Mesothelial cell of epicardium (in vitro differentiated cells): ENCODE measurements around the gene EXOSC1. TPM values are rescaled to one million over a fixed set of nuclear protein-coding genes. Genes with fewer than 3 reads are reported as not detected.

Experiments
- DNase-seq, 2 experiments: peaks; one replicate each; pipeline ENCODE4 v3.0.0; 2021; ENCODE audit warnings: low spot score in 2 of 2; ENCODE audit not compliant: unreplicated experiment in 2 of 2
- H3K27ac Mint-ChIP-seq: 2 replicates; pipeline ENCODE4 v1.8.0; 2021; ENCODE audit warnings: mixed read lengths
- H3K27me3 Mint-ChIP-seq: 2 replicates; pipeline ENCODE4 v1.8.0; 2021; ENCODE audit warnings: low read depth, mixed read lengths
- H3K36me3 Mint-ChIP-seq: 2 replicates; pipeline ENCODE4 v1.8.0; 2021; ENCODE audit warnings: mixed read lengths
- H3K4me1 Mint-ChIP-seq: 2 replicates; pipeline ENCODE4 v1.8.0; 2021; ENCODE audit warnings: mixed read lengths
- H3K4me3 Mint-ChIP-seq: 2 replicates; pipeline ENCODE4 v1.8.0; 2021; ENCODE audit warnings: mild to moderate bottlenecking, moderate library complexity, mixed read lengths
- H3K9me3 Mint-ChIP-seq: 2 replicates; pipeline ENCODE4 v1.8.0; 2021; ENCODE audit warnings: mixed read lengths
- CTCF ChIP-seq: fragments of 200-600 bp; sonication (generic); IDR thresholded peaks from one replicate; pipeline ENCODE4 v1.5.0; 2021; ENCODE audit warnings: antibody characterized with exemption; ENCODE audit not compliant: unreplicated experiment
- total RNA-seq: library from RNA; stranded (reverse); gene quantifications from 3 replicates; pipeline ENCODE4 v1.2.1, GENCODE V29; 2021

Gene EXOSC1
- total RNA-seq, 1 donor from 2014 or later = 28.2 TPM

DNA sequence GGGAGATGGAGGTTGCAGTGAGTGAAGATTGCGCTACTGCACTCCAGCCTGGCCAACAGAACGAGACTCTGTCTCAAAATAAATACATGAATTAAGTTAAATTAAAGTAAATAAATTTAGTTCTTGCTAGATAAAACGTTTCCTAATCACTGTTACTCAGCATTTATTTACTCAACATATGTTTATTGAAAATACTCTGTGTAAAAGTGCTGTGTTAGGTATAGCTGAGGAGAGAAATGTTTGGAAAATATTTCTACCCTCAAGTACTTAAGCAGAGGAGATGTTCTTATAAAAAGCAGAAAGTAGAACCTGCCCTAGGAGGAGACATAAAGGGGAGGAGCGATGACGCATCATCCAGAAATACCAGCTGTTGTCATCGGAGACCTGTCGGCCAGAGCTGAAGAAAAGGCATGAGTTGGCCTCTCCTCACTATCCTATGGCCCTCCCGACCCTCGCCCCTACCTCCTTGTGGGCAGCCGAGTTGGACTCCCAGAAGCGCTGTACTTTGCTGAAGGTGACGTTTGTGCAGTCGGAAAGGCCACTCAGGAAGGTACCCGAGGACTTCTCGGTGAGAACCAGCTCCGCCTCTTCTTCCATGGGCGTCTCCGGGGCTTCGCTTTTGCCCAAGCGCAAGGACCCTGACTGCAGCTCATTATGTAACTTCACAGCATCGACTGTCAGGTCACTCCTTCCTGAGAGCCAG lies 45.8 kb downstream of the EXOSC1 start:
- DNase-seq = peak in 1 of 2 experiments; percentile 42
- peak overlapping the region; percentile 91 for H3K4me3 Mint-ChIP-seq
- no peaks in the 10 kb centered on the region for H3K27me3 Mint-ChIP-seq
- H3K9me3 Mint-ChIP-seq = no peaks in the 10 kb centered on the region
- H3K27ac Mint-ChIP-seq = peak overlapping the region; percentile 93
- peaks cover 15% of the 10 kb centered on the region for H3K4me1 Mint-ChIP-seq
- TF ChIP-seq CTCF = no peak
- peaks cover 7% of the 10 kb centered on the region for H3K36me3 Mint-ChIP-seq

DNA sequence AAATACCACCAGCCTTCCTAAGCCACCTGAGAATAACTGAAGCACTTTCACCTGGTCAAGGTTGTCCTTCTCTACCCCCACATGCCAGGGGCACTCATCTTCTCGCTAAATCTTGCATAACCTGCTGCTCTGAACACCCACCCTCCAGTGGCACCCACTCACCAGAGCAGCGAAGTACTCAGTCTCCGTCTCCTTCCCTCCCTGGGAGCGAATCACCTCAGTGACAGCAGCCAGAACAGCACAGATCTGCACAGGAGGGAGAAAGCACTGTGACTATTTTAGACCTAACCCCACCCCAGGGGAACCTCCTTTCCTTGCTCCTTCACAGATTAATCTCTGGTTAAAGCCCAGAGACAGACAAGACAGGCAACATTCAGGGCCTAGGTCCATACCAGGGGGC lies 49.8 kb downstream of the EXOSC1 start:
- DNase-seq = no peak
- no peak overlapping the region for H3K4me3 Mint-ChIP-seq
- peaks cover 11% of the 10 kb centered on the region for H3K4me1 Mint-ChIP-seq
- no peak overlapping the region for H3K27ac Mint-ChIP-seq
- no peak for TF ChIP-seq CTCF
- H3K27me3 Mint-ChIP-seq = no peaks in the 10 kb centered on the region
- H3K9me3 Mint-ChIP-seq = no peaks in the 10 kb centered on the region
- peaks cover 18% of the 10 kb centered on the region for H3K36me3 Mint-ChIP-seq

- H3K4me1 Mint-ChIP-seq = no peaks in the 10 kb centered on the region
- H3K9me3 Mint-ChIP-seq = no peaks in the 10 kb centered on the region
- no peak for DNase-seq
- TF ChIP-seq CTCF = no peak
- no peak overlapping the region for H3K27ac Mint-ChIP-seq
- H3K4me3 Mint-ChIP-seq = no peak overlapping the region
- H3K36me3 Mint-ChIP-seq = peaks cover 28% of the 10 kb centered on the region
- H3K27me3 Mint-ChIP-seq = no peaks in the 10 kb centered on the region
These were observed 52.7 kb downstream of the EXOSC1 start for GRCh38 chr10:97393034-97393573.

DNA sequence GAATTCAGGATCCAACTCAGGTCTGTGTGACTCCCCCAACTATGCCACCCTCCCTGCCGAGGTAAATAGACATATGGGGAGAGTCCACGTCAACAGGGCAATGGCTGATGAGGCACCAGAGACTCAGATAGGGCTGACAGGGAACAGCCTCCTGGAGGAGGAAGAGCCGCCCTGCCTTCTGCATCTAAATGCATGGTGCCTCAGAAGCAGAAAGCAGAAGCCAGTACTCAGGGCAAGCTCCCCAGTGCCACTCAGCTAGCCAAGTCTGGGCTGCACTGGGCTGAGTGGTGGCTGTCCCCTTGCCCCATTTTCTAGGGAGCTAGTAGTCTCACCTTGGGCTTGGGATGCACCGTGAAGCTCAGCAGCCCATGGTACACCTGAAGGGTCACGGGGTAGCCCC lies 55.7 kb downstream of the EXOSC1 start:
- TF ChIP-seq CTCF = no peak
- DNase-seq = no peak
- H3K4me3 Mint-ChIP-seq = no peak overlapping the region
- no peak overlapping the region for H3K27ac Mint-ChIP-seq
- H3K9me3 Mint-ChIP-seq = no peaks in the 10 kb centered on the region
- peaks cover 28% of the 10 kb centered on the region for H3K36me3 Mint-ChIP-seq
- H3K4me1 Mint-ChIP-seq = no peaks in the 10 kb centered on the region
- H3K27me3 Mint-ChIP-seq = no peaks in the 10 kb centered on the region

GRCh38 chr10:97388152-97388551 lies 57.7 kb downstream of the EXOSC1 start:
- no peak for DNase-seq
- no peak for TF ChIP-seq CTCF
- H3K27ac Mint-ChIP-seq = no peak overlapping the region
- H3K9me3 Mint-ChIP-seq = no peaks in the 10 kb centered on the region
- no peaks in the 10 kb centered on the region for H3K27me3 Mint-ChIP-seq
- H3K4me1 Mint-ChIP-seq = no peaks in the 10 kb centered on the region
- H3K4me3 Mint-ChIP-seq = no peak overlapping the region
- peaks cover 20% of the 10 kb centered on the region for H3K36me3 Mint-ChIP-seq

Other genes with a start within 250 kb of the EXOSC1 start
- 19.4 to 22.8 TPM (median 22.6 TPM) in 3 replicates for gene ARHGAP19, start 153.4 kb downstream of the EXOSC1 start, total RNA-seq
- 2.4 to 2.9 TPM (median 2.4 TPM) in 3 replicates for gene FRAT1, start 126.7 kb downstream of the EXOSC1 start, total RNA-seq
- 8.9 to 9.2 TPM (median 9.0 TPM) in 3 replicates for gene FRAT2, start 111.3 kb downstream of the EXOSC1 start, total RNA-seq
- 35.7 to 42.4 TPM (median 41.9 TPM) in 3 replicates for gene RRP12, start 44.7 kb downstream of the EXOSC1 start, total RNA-seq
- 188 to 197 TPM (median 188 TPM) in 3 replicates for gene PGAM1, start 19.8 kb downstream of the EXOSC1 start, total RNA-seq
- 36.9 to 41.4 TPM (median 39.7 TPM) in 3 replicates for gene ZDHHC16, start 169 bp upstream of the EXOSC1 start, total RNA-seq
- 82.5 to 88.1 TPM (median 84.9 TPM) in 3 replicates for gene MMS19, start 52.4 kb upstream of the EXOSC1 start, total RNA-seq
- gene UBTD1, start 52.9 kb upstream of the EXOSC1 start, total RNA-seq = 9.1 to 9.4 TPM (median 9.4 TPM) in 3 replicates
- gene ANKRD2, start 126.8 kb upstream of the EXOSC1 start, total RNA-seq = 0.20 to 0.24 TPM (median 0.20 TPM) in 3 replicates
- 0.31 to 0.50 TPM (median 0.40 TPM) in 3 replicates for gene HOGA1, start 138.4 kb upstream of the EXOSC1 start, total RNA-seq
- not detected in 3 replicates for gene C10orf62, start 143.7 kb upstream of the EXOSC1 start, total RNA-seq
- gene MORN4, start 187.5 kb upstream of the EXOSC1 start, total RNA-seq = 15.4 to 17.3 TPM (median 16.4 TPM) in 3 replicates
- 18.4 to 20.1 TPM (median 18.7 TPM) in 3 replicates for gene PI4K2A, start 194.7 kb upstream of the EXOSC1 start, total RNA-seq
- gene AVPI1, start 241.2 kb upstream of the EXOSC1 start, total RNA-seq = 7.8 to 9.0 TPM (median 7.9 TPM) in 3 replicates